K562 (cell line): Measurements from ENCODE around the gene CD79A. TPM values are rescaled to one million over a fixed set of nuclear protein-coding genes. Genes with fewer than 3 reads are reported as not detected.

Source experiments
- ATAC-seq: fragments of 200-7000 bp; cut with Tn5 transposase; 3 replicates; pipeline ENCODE4 v1.9.1; 2020; ENCODE audit warnings: moderate library complexity
- BruUV-seq: library from RNA; stranded (reverse); fragments of 400-500 nt; replicated peaks from 2 replicates; lab custom pipeline; 2021; lab: Mats Ljungman, UMichigan
- CTCF ChIA-PET: fragments of 300-600 bp; formaldehyde crosslinking; extraction: SDS; loops from one replicate; lab custom pipeline; 2021; ENCODE audit warnings: low intra/inter-chr PET ratio; lab: Yijun Ruan, JAX
- POLR2A ChIA-PET: fragments of 300-600, 350-650 bp; sonication (Branson Sonifier 250); formaldehyde crosslinking; extraction: SDS; loops from one replicate; lab custom pipeline; 2021; ENCODE audit warnings: antibody characterized with exemption, inconsistent platforms; lab: Yijun Ruan, JAX
- DNase-seq, 4 experiments: peaks; one replicate each; pipeline versions ENCODE4 v3.0.0 to v3.0.0-alpha.2; 2011 to 2018; ENCODE audit warnings: low spot score in 3 of 4, mixed read lengths in 3 of 4; ENCODE audit errors: extremely low read depth in 1 of 4
- FAIRE-seq: peaks from 2 replicates; lab custom pipeline; 2011; peaks lifted over from hg19 to GRCh38; lab: Jason Lieb, UNC
- H2AFZ ChIP-seq: 2 replicates; pipeline ENCODE4 v1.6.0; 2011; ENCODE audit warnings: low read depth, low read length, control low read depth, inconsistent platforms
- H3K27ac ChIP-seq: fragments of 200-600 bp; 3 replicates; pipeline ENCODE4 v1.8.0; 2011; ENCODE audit warnings: low read depth, mild to moderate bottlenecking, control low read depth, inconsistent platforms, low read length, moderate library complexity, mixed read lengths; ENCODE audit errors: extremely low read depth
- H3K27me3 ChIP-seq, 2 experiments: fragments of 300-600 bp in 1 of 2; 2 replicates in 1 of 2; 3 replicates in 1 of 2; pipeline versions ENCODE4 v1.6.0 to v1.8.0; 2011; ENCODE audit warnings: inconsistent platforms in 2 of 2, low read length in 2 of 2, mild to moderate bottlenecking in 1 of 2, mixed read lengths in 1 of 2, moderate library complexity in 1 of 2; ENCODE audit not compliant: control insufficient read depth in 2 of 2, insufficient read depth in 2 of 2
- H3K36me3 ChIP-seq: fragments of 300-600 bp; 3 replicates; pipeline ENCODE4 v1.8.0; 2011; ENCODE audit warnings: mild to moderate bottlenecking, low read length, inconsistent platforms; ENCODE audit not compliant: control insufficient read depth, insufficient read depth
- H3K4me1 ChIP-seq, 2 experiments: fragments of 200-600 bp in 1 of 2; replicated peaks in 1 of 2; 2 replicates in 1 of 2; 3 replicates in 1 of 2; pipeline versions ENCODE4 v1.5.1 to v1.8.0; 2011; ENCODE audit warnings: inconsistent platforms in 2 of 2, low read length in 2 of 2, mild to moderate bottlenecking in 1 of 2, mixed read lengths in 1 of 2, moderate library complexity in 1 of 2; ENCODE audit not compliant: control insufficient read depth in 2 of 2, insufficient read depth in 2 of 2
- H3K4me2 ChIP-seq: 2 replicates; pipeline ENCODE4 v1.6.1; 2011; ENCODE audit warnings: low read length, control low read depth, inconsistent platforms, mixed read lengths; ENCODE audit not compliant: insufficient read depth
- H3K4me3 ChIP-seq: fragments of 200-600 bp; sonication (generic), shearing (Covaris generic); 2 replicates; pipeline ENCODE4 v1.5.1; 2016; ENCODE audit warnings: control low read depth, inconsistent platforms
- H3K79me2 ChIP-seq: fragments of 200-600 bp; 3 replicates; pipeline ENCODE4 v1.8.0; 2011; ENCODE audit warnings: low read length, inconsistent platforms; ENCODE audit not compliant: control insufficient read depth, insufficient read depth
- H3K9ac ChIP-seq, 2 experiments: 2 replicates each; pipeline versions ENCODE4 v1.6.0 to v1.6.1; 2011; ENCODE audit warnings: low read depth in 2 of 2, low read length in 2 of 2, control low read depth in 1 of 2, inconsistent platforms in 1 of 2, mild to moderate bottlenecking in 1 of 2, mixed read lengths in 1 of 2; ENCODE audit not compliant: insufficient read depth in 1 of 2
- H3K9me1 ChIP-seq: one replicate; pipeline ENCODE4 v1.6.0; 2011; ENCODE audit warnings: inconsistent platforms, mild to moderate bottlenecking, low read length, moderate library complexity; ENCODE audit not compliant: control insufficient read depth, insufficient read depth
- H3K9me3 ChIP-seq: replicated peaks from 2 replicates; pipeline ENCODE4 v1.5.1; 2011; ENCODE audit warnings: low read depth, low read length, inconsistent platforms; ENCODE audit not compliant: control insufficient read depth, insufficient read depth
- H4K20me1 ChIP-seq: replicated peaks from 2 replicates; pipeline ENCODE4 v1.6.1; 2011; ENCODE audit warnings: low read length, inconsistent platforms, mixed read lengths; ENCODE audit not compliant: control insufficient read depth, insufficient read depth
- BRCA1 ChIP-seq, 2 experiments: fragments of 450-650 bp in 1 of 2; sonication (generic) in 1 of 2; formaldehyde crosslinking in 1 of 2; IDR thresholded peaks; 2 replicates each; pipeline versions ENCODE4 v1.5.0 to v1.6.1; 2017 to 2020; ENCODE audit warnings: mild to moderate bottlenecking in 1 of 2, missing genetic modification reagents in 1 of 2
- ELF4 ChIP-seq: fragments of 450-650 bp; formaldehyde crosslinking; IDR thresholded peaks from 2 replicates; pipeline ENCODE4 v1.4.0; 2022; ENCODE audit warnings: missing genetic modification characterization
- HLTF ChIP-seq: fragments of 450-650 bp; IDR thresholded peaks from 2 replicates; pipeline ENCODE4 v1.6.1; 2016
- HNRNPH1 ChIP-seq: fragments of 200-400 bp; formaldehyde crosslinking; optimal IDR thresholded peaks from 2 replicates; pipeline ENCODE3; 2017; ENCODE audit warnings: low read depth, mild to moderate bottlenecking, low read length, moderate library complexity
- IFI16 ChIP-seq: fragments of 250-450 bp; sonication (Bioruptor Pico); IDR thresholded peaks from 2 replicates; pipeline ENCODE4 v2.1.2; 2022; ENCODE audit warnings: mild to moderate bottlenecking, inconsistent platforms
- MAZ ChIP-seq, 2 experiments: fragments of 450-650 bp in 1 of 2; sonication (generic) in 1 of 2; formaldehyde crosslinking; IDR thresholded peaks in 1 of 2; conservative IDR thresholded peaks in 1 of 2; 2 replicates each; pipeline versions ENCODE4 v1.4.0 to v1.5.0; 2020; ENCODE audit warnings: mild to moderate bottlenecking in 1 of 2, missing genetic modification reagents in 1 of 2
- MCM2 ChIP-seq: fragments of 450-650 bp; IDR thresholded peaks from 2 replicates; pipeline ENCODE4 v1.6.1; 2017; ENCODE audit warnings: low read depth, mild to moderate bottlenecking
- MCM5 ChIP-seq: fragments of 450-650 bp; IDR thresholded peaks from 2 replicates; pipeline ENCODE4 v1.6.1; 2016; ENCODE audit warnings: low read depth
- MEF2A ChIP-seq: IDR thresholded peaks from 2 replicates; pipeline ENCODE4 v1.6.1; 2011; ENCODE audit warnings: low read depth, mild to moderate bottlenecking, low read length, moderate library complexity; ENCODE audit not compliant: control insufficient read depth
- NFE2 ChIP-seq: IDR thresholded peaks from 2 replicates; pipeline ENCODE4 v1.6.1; 2014; ENCODE audit warnings: antibody characterized with exemption, low read depth
- PRPF4 ChIP-seq: fragments of 200-400 bp; formaldehyde crosslinking; IDR thresholded peaks from one replicate; pipeline ENCODE4 v1.6.1; 2017; ENCODE audit warnings: low read length, low read depth, mild to moderate bottlenecking; ENCODE audit not compliant: insufficient read depth, poor library complexity, severe bottlenecking
- RBM25 ChIP-seq: fragments of 200-400 bp; formaldehyde crosslinking; IDR thresholded peaks from 2 replicates; pipeline ENCODE4 v1.6.1; 2018; ENCODE audit warnings: low read length, low read depth, moderate library complexity; ENCODE audit not compliant: severe bottlenecking
- RBM39 ChIP-seq: fragments of 200-400 bp; formaldehyde crosslinking; optimal IDR thresholded peaks from 2 replicates; pipeline ENCODE3; 2018; ENCODE audit warnings: low read depth, low read length
- TAF7 ChIP-seq: fragments of 450-650 bp; IDR thresholded peaks from 2 replicates; pipeline ENCODE4 v1.6.1; 2016; ENCODE audit warnings: missing genetic modification characterization, missing compliant biosample characterization
- ZBTB7A ChIP-seq: IDR thresholded peaks from 2 replicates; pipeline ENCODE4 v1.6.1; 2011; ENCODE audit warnings: low read depth, mild to moderate bottlenecking, low read length, moderate library complexity, borderline replicate concordance; ENCODE audit not compliant: control insufficient read depth
- WGBS: fragments of 100-300 bp; shearing (Covaris generic); methylation state at CpG from one replicate; pipeline ENCODE4 v1.1.6; 2016; ENCODE audit warnings: low coverage, mixed read lengths; ENCODE audit not compliant: insufficient coverage; ENCODE audit errors: missing lambda C conversion rate; 5-methylcytosine and 5-hydroxymethylcytosine counted together
- in situ Hi-C: fragments of 300-500 bp; cut with MboI; formaldehyde crosslinking; loops from 4 replicates; pipeline ENCODE4 v1.15.0; 2018; ENCODE audit warnings: inconsistent platforms, mixed read lengths
- intact Hi-C: fragments of 100-400 bp; cut with micrococcal nuclease; formaldehyde crosslinking; loops from 2 replicates; pipeline ENCODE4 v1.14.2; 2022
- polyA plus RNA-seq, 8 experiments: library from polyadenylated mRNA; depleted of rRNA in 4 of 8; stranded (reverse) in 5 of 8; unstranded in 3 of 8; fragments of >200 nt; fragmentation: Nextera tagmentation in 2 of 8; fragmentation: Illumina TruSeq in 1 of 8; extraction: Ambion mirVana in 2 of 8; extraction: Trizol in 1 of 8; gene quantifications; 2 replicates each; pipeline versions ENCODE4 v1.2.1 to v1.2.3, GENCODE V29; 2011 to 2014; ENCODE audit warnings: inconsistent platforms in 1 of 8, missing spikeins in 1 of 8
- total RNA-seq, 7 experiments: library from RNA; depleted of rRNA in 6 of 7; stranded (reverse); fragments of >200 nt in 6 of 7; fragmentation: Illumina TruSeq in 2 of 7; extraction: Trizol in 2 of 7; gene quantifications; 2 replicates each; pipeline versions ENCODE4 v1.2.1 to v1.2.3, GENCODE V29; 2011 to 2021; ENCODE audit warnings: low replicate concordance in 1 of 7
- TF ChIP-seq, protein P1 (sequence below), 2 experiments: fragments of 150-350 bp in 1 of 2; IDR thresholded peaks; 2 replicates each; pipeline ENCODE4 v1.6.1; 2012 to 2016; ENCODE audit warnings: low read depth in 2 of 2, low read length in 2 of 2, mild to moderate bottlenecking in 1 of 2, moderate library complexity in 1 of 2

Gene CD79A
- total and polyA plus RNA-seq, 9 of the 15 experiments (the other 6 are each of a cell fraction or from before 2014, with no cell fraction given) = 0.04 to 0.72 (median 0.17) TPM; not detected in 3

DNA sequence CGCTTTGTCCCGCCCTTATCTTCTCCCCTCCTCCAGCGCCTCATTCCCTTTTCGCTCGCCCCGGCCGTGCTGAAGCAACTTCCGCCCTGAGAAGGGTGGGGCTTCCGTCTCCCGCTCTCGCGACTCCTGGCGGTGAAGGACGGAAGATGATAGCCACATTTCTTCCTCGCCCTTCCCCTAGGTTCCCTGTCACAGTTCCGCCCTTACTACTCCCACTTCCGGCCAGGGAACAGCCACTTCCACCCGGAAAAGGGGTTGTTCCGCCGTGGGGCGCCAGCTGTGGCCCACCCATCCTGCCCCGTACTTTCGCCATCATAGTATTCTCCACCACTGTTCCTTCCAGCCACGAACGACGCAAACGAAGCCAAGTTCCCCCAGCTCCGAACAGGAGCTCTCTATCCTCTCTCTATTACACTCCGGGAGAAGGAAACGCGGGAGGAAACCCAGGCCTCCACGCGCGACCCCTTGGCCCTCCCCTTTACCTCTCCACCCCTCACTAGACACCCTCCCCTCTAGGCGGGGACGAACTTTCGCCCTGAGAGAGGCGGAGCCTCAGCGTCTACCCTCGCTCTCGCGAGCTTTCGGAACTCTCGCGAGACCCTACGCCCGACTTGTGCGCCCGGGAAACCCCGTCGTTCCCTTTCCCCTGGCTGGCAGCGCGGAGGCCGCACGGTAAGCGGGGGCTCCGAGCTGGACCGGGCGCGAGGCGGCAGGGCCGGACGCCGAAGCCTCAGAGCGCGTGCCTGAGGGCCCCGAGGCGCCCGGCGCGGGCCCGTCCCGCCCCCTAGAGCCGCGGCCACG, 17.3 kb upstream of the CD79A start, which contains the start of gene RPS19:
Gene RPS19, plus strand, starts transcription at position 638 of the 801 bp plus-strand sequence. CDS start 520 bp downstream, outside the sequence.
- ChIA-PET CTCF (interaction anchor here (1.1 to 1.7 kb wide), 2 partner anchors 98 to 164 kb away, joined by 3 to 10 read pairs; partner anchors contain the start of gene RABAC1), POLR2A (interaction anchor here (0.6 to 3.1 kb wide), 25 partner anchors 8 to 382 kb away, joined by 3 to 54 read pairs (median 4); partner anchors contain the start of genes DMRTC2, LYPD4 and RABAC1)
- H3K36me3 ChIP-seq = peaks cover 44% of the 10 kb centered on the region
- WGBS = under 1% methylated on average over 70 of the region's 76 CpGs
- peaks cover 5% of the 10 kb centered on the region for H3K9me1 ChIP-seq
- no peaks in the 10 kb centered on the region for H3K9me3 ChIP-seq
- peaks cover 27% of the 10 kb centered on the region for H4K20me1 ChIP-seq
- intact Hi-C loops = loop anchor here (2.0 kb wide), 1 partner anchor 17 kb away; no protein-coding TSS in a partner anchor
- peak within 1 kb of the TSS; percentile 99 for H3K27ac ChIP-seq
- TSS peak; percentile 84 for BruUV-seq
- peak within 1 kb of the TSS; percentile 95 for H3K4me2 ChIP-seq
- peaks cover 50% of the 10 kb centered on the region for H3K79me2 ChIP-seq
- FAIRE-seq (peak; percentile 98), DNase-seq (peak; percentile 93 to 99 (median 95)), ATAC-seq (peak; percentile 93)
- in situ Hi-C loops = no loop called here
- peak within 1 kb of the TSS; percentile 93 for H3K4me3 ChIP-seq
- peak within 1 kb of the TSS; percentile 97 for H2AFZ ChIP-seq
- H3K4me1 ChIP-seq = peaks cover 25 to 30% of the 10 kb centered on the region in 2 experiments
- peak within 1 kb of the TSS; percentile 97 to 100 for H3K9ac ChIP-seq
- H3K27me3 ChIP-seq = no peaks in the 10 kb centered on the region
- TF ChIP-seq ELF4 (peak; percentile 86), NFE2 (no peak; the same call in 1 of the 2 replicates), RBM39 (no peak), BRCA1 (IDR thresholded peaks at IDR 0.05) (no peak), BRCA1 (CRISPR knock-in tag; IDR thresholded peaks at IDR 0.05) (no peak), MAZ (CRISPR knock-in tag; conservative IDR thresholded peaks at IDR 0.05 in 1 of 2, IDR thresholded peaks at IDR 0.05 in 1 of 2) (peak; percentile 85 to 90), ZBTB7A (peak; percentile 84), HNRNPH1 (no peak), IFI16 (CRISPR knock-in tag) (no peak), RBM25 (peak; percentile 89), MCM2 (no peak), MCM5 (no peak), TAF7 (tag) (peak; percentile 89), HLTF (peak; percentile 91), MEF2A (no peak), PRPF4 (peak; percentile 37)
- TF ChIP-seq, protein P1, sequence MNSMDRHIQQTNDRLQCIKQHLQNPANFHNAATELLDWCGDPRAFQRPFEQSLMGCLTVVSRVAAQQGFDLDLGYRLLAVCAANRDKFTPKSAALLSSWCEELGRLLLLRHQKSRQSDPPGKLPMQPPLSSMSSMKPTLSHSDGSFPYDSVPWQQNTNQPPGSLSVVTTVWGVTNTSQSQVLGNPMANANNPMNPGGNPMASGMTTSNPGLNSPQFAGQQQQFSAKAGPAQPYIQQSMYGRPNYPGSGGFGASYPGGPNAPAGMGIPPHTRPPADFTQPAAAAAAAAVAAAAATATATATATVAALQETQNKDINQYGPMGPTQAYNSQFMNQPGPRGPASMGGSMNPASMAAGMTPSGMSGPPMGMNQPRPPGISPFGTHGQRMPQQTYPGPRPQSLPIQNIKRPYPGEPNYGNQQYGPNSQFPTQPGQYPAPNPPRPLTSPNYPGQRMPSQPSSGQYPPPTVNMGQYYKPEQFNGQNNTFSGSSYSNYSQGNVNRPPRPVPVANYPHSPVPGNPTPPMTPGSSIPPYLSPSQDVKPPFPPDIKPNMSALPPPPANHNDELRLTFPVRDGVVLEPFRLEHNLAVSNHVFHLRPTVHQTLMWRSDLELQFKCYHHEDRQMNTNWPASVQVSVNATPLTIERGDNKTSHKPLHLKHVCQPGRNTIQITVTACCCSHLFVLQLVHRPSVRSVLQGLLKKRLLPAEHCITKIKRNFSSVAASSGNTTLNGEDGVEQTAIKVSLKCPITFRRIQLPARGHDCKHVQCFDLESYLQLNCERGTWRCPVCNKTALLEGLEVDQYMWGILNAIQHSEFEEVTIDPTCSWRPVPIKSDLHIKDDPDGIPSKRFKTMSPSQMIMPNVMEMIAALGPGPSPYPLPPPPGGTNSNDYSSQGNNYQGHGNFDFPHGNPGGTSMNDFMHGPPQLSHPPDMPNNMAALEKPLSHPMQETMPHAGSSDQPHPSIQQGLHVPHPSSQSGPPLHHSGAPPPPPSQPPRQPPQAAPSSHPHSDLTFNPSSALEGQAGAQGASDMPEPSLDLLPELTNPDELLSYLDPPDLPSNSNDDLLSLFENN (IDR thresholded peaks at IDR 0.05; ENCODE audit: low read depth in 2 of 2, low read length in 2 of 2) = no peak
